Suprapubic skin (tissue), 4 donors: ENCODE data around the gene GRIN2A. TPM values are rescaled to one million over a fixed set of nuclear protein-coding genes. Genes with fewer than 3 reads are reported as not detected.

Experiments
- DNase-seq, 2 donors: peaks; one replicate each; pipeline ENCODE4 v3.0.0-alpha.2; 2019; ENCODE audit warnings: low spot score in 2 of 2
- H3K27ac ChIP-seq: fragments of 200-600 bp; sonication (generic); one replicate; pipeline ENCODE4 v1.5.1; 2019
- H3K27me3 ChIP-seq: fragments of 200-600 bp; sonication (generic); one replicate; pipeline ENCODE4 v1.5.1; 2019
- H3K36me3 ChIP-seq: fragments of 200-600 bp; sonication (generic); one replicate; pipeline ENCODE4 v1.5.1; 2019
- H3K4me1 ChIP-seq: fragments of 200-600 bp; sonication (generic); one replicate; pipeline ENCODE4 v1.5.1; 2019
- H3K4me3 ChIP-seq: fragments of 200-600 bp; sonication (generic); one replicate; pipeline ENCODE4 v1.5.1; 2019; ENCODE audit warnings: mild to moderate bottlenecking
- H3K9me3 ChIP-seq: fragments of 200-600 bp; sonication (generic); one replicate; pipeline ENCODE4 v1.5.1; 2019
- EP300 ChIP-seq: sonication (generic); formaldehyde crosslinking; IDR thresholded peaks from one replicate; pipeline ENCODE4 v1.6.1; 2017; ENCODE audit warnings: antibody characterized with exemption
- POLR2A ChIP-seq, 2 donors: fragments of 450-650 bp; IDR thresholded peaks; one replicate each; pipeline ENCODE4 v1.6.1; 2017; ENCODE audit warnings: antibody characterized with exemption in 2 of 2, mild to moderate bottlenecking in 2 of 2, moderate library complexity in 2 of 2
- POLR2AphosphoS5 ChIP-seq, 3 donors: sonication (generic); formaldehyde crosslinking; IDR thresholded peaks; one replicate each; pipeline ENCODE4 v1.6.1; 2017; ENCODE audit warnings: antibody characterized with exemption in 3 of 3
- WGBS: methylation state at CpG from one replicate; pipeline ENCODE4 v1.1.5; 2018; 5-methylcytosine and 5-hydroxymethylcytosine counted together
- total RNA-seq, 4 donors: library from RNA; depleted of rRNA; stranded (reverse); fragments of >200 nt; gene quantifications; one replicate each; pipeline ENCODE4 v1.1.0, GENCODE V29; 2016
- TF ChIP-seq, protein P1 (sequence below), 2 donors: fragments of 200-600 bp in 1 of 2; fragments of 450-650 bp in 1 of 2; sonication (generic) in 1 of 2; IDR thresholded peaks; one replicate each; pipeline ENCODE4 v1.5.1; 2016 to 2019; ENCODE audit warnings: antibody characterized with exemption in 2 of 2, mild to moderate bottlenecking in 1 of 2, moderate library complexity in 1 of 2

GRIN2A gene
- total RNA-seq, 4 donors from 2014 or later = 0.08 to 5.4 (median 1.3) TPM

DNA sequence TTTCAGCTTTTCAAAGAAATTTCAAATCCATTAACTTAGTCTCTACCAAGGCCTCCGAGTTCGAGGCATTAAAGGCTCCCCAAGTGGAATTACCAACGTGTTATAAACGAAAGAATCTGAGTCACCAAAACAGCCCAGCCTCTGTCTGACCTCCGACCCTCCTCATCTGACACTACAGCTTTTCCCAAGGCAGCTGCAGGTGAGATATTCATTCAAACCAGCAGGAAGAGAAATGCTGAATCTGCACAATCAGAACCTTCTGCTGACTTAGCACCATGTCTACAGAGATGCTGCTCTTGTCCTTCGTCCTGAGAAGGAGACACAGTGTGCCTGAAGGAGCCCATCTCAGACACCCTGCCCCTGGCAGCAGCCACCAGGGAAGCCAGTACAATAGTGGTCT is 30.5 kb downstream of the GRIN2A start:
- TF ChIP-seq POLR2AphosphoS5 (IDR thresholded peaks at IDR 0.05) (no peak), POLR2A (IDR thresholded peaks at IDR 0.05) (no peak), EP300 (no peak)
- TF ChIP-seq, protein P1, sequence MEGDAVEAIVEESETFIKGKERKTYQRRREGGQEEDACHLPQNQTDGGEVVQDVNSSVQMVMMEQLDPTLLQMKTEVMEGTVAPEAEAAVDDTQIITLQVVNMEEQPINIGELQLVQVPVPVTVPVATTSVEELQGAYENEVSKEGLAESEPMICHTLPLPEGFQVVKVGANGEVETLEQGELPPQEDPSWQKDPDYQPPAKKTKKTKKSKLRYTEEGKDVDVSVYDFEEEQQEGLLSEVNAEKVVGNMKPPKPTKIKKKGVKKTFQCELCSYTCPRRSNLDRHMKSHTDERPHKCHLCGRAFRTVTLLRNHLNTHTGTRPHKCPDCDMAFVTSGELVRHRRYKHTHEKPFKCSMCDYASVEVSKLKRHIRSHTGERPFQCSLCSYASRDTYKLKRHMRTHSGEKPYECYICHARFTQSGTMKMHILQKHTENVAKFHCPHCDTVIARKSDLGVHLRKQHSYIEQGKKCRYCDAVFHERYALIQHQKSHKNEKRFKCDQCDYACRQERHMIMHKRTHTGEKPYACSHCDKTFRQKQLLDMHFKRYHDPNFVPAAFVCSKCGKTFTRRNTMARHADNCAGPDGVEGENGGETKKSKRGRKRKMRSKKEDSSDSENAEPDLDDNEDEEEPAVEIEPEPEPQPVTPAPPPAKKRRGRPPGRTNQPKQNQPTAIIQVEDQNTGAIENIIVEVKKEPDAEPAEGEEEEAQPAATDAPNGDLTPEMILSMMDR (IDR thresholded peaks at IDR 0.05) = no peak
- H3K27ac ChIP-seq = no peak overlapping the region
- 71% methylated on average over 6 of the region's 6 CpGs for WGBS
- no peaks in the 10 kb centered on the region for H3K27me3 ChIP-seq
- no peaks in the 10 kb centered on the region for H3K4me1 ChIP-seq
- no peaks in the 10 kb centered on the region for H3K36me3 ChIP-seq
- DNase-seq = no peak
- H3K4me3 ChIP-seq = no peak overlapping the region
- H3K9me3 ChIP-seq = no peaks in the 10 kb centered on the region

DNA sequence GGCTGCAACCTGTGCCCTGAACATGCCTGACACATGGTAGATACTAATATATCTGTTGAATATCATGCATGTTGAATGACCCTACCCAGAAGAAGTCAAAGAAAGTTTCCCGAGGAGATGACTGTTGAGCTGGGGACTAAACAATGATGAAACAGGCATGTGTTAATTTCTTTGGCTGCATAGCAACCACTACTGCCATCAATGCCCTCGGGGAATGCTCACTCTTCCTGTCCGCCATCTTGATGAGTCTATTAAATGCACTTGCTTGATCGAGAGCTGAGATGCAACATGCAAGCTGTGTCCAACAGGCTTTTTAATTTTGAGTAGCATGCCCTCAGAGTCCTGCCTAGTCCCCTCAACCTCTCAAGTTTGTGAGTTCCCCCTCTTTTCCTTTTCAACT is 31.3 kb downstream of the GRIN2A start:
- no peak overlapping the region for H3K27ac ChIP-seq
- TF ChIP-seq POLR2AphosphoS5 (IDR thresholded peaks at IDR 0.05) (no peak), EP300 (no peak), POLR2A (IDR thresholded peaks at IDR 0.05) (no peak)
- TF ChIP-seq, protein P1 (IDR thresholded peaks at IDR 0.05) = no peak
- no peaks in the 10 kb centered on the region for H3K36me3 ChIP-seq
- H3K27me3 ChIP-seq = no peaks in the 10 kb centered on the region
- DNase-seq = no peak
- H3K4me3 ChIP-seq = no peak overlapping the region
- no peaks in the 10 kb centered on the region for H3K4me1 ChIP-seq
- H3K9me3 ChIP-seq = no peaks in the 10 kb centered on the region
- WGBS = 68% methylated on average over 4 of the region's 4 CpGs

DNA sequence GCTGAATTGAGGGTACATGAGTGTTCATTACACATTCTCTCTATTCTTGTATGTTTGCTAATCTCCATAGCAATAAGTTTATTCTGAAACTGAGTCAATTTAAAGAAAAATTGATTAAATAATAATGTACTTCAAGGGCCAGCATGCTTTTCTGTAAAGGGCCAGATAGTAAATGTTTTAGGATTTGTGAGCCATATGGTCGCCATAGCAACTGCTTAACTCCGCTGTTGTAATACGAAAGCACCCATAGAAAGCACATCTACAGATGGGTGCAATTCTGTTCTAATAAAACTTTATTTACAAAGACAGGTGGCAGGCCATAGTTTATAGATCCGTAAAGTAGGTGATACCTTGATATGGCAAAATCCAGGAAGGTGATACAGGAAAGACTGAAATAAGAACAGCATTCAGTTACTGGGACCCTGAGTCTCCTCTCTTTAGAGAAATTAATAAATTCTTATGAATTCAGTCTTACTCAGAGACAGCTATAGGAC is 36.6 kb downstream of the GRIN2A start:
- H3K4me3 ChIP-seq = no peak overlapping the region

DNA sequence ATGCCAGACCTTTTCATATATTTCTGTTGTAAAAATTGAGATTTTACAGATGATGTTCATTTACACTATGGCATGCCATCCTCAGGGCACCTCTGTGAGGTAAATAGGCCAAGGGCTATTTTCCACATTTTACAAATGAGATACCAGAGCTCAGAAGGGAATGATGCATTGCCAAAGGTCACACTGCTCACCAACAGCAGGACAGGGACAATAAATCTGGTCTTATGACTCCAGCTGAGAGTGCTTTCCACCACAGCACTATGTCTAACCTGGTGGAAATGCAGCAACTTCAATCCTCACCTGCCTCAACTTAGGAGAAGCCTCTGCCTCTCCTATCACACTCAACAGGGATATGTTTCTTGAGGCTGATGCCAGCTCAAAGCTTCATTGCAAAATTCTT is 40.6 kb downstream of the GRIN2A start:
- H3K27me3 ChIP-seq = no peaks in the 10 kb centered on the region
- no peaks in the 10 kb centered on the region for H3K36me3 ChIP-seq
- no peak for DNase-seq
- H3K4me3 ChIP-seq = no peak overlapping the region
- TF ChIP-seq EP300 = no peak
- TF ChIP-seq, protein P1 (IDR thresholded peaks at IDR 0.05) = no peak
- no peak for TF ChIP-seq POLR2A (IDR thresholded peaks at IDR 0.05)
- TF ChIP-seq POLR2AphosphoS5 (IDR thresholded peaks at IDR 0.05) = no peak
- H3K4me1 ChIP-seq = no peaks in the 10 kb centered on the region
- H3K9me3 ChIP-seq = no peaks in the 10 kb centered on the region
- H3K27ac ChIP-seq = no peak overlapping the region

More for the DNA sequence above, 36.6 kb downstream of the GRIN2A start:
- WGBS = 63% methylated on average over 4 of the region's 4 CpGs
- no peak overlapping the region for H3K27ac ChIP-seq
- no peaks in the 10 kb centered on the region for H3K4me1 ChIP-seq
- no peaks in the 10 kb centered on the region for H3K36me3 ChIP-seq
- no peak for TF ChIP-seq EP300
- TF ChIP-seq, protein P1 (IDR thresholded peaks at IDR 0.05) = no peak
- TF ChIP-seq POLR2A (IDR thresholded peaks at IDR 0.05) = no peak
- TF ChIP-seq POLR2AphosphoS5 (IDR thresholded peaks at IDR 0.05) = no peak
- no peaks in the 10 kb centered on the region for H3K9me3 ChIP-seq
- no peak for DNase-seq
- H3K27me3 ChIP-seq = no peaks in the 10 kb centered on the region

DNA sequence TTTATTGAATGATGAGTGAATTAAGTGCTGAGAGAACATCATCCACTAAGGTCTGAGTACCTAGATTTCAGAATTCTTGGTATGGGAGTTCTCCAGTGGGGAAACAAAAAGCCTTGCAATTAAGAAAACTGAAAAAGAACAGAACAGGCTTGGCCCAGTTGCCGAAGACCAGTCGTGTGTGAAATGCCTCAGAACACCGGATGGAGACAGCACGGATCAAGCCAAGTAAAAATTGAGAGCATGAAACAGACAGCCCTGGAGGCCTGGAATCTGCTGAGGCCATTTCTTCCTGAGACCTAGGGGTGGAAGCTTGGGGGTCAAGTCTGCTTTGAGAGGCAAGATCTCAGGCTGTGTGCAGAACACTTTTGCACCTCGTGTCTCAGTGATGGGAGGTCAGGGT is 43.3 kb downstream of the GRIN2A start:
- H3K4me3 ChIP-seq = no peak overlapping the region
- WGBS = 76% methylated on average over 5 of the region's 5 CpGs

More for the DNA sequence above, 43.3 kb downstream of the GRIN2A start:
- H3K27ac ChIP-seq = no peak overlapping the region
- H3K4me1 ChIP-seq = no peaks in the 10 kb centered on the region
- H3K9me3 ChIP-seq = no peaks in the 10 kb centered on the region
- H3K27me3 ChIP-seq = no peaks in the 10 kb centered on the region
- no peak for TF ChIP-seq POLR2A (IDR thresholded peaks at IDR 0.05)
- TF ChIP-seq, protein P1 (IDR thresholded peaks at IDR 0.05) = no peak
- no peak for TF ChIP-seq POLR2AphosphoS5 (IDR thresholded peaks at IDR 0.05)
- no peak for TF ChIP-seq EP300
- no peak for DNase-seq
- H3K36me3 ChIP-seq = no peaks in the 10 kb centered on the region
